ENCODE results near the gene GTPBP3.
A peak's percentile ranks its signal among the peaks of the same experiment; 100 is the strongest.
"Not testable (repeated sequence)": the region's sequence is repeated elsewhere in the genome, so short reads cannot be mapped to it uniquely, and the experiment has no call there.

GTPBP3 gene

GRCh38 chr19:17353386-17353785 lies 16.0 kb downstream of the GTPBP3 start:
- no peak for DNase-seq
- Mint-ChIP-seq H3K27me3 (peaks cover 44% of the 10 kb centered on the region), H3K27ac (no peak overlapping the region), H3K36me3 (no peaks in the 10 kb centered on the region), H3K4me1 (peaks cover 14% of the 10 kb centered on the region), H3K9me3 (no peaks in the 10 kb centered on the region), H3K4me3 (no peak overlapping the region)
- CTCF ChIA-PET, result no interaction called here

- Mint-ChIP-seq H3K27ac (no peak overlapping the region), H3K4me3 (no peak overlapping the region), H3K27me3 (peaks cover 26% of the 10 kb centered on the region), H3K36me3 (no peaks in the 10 kb centered on the region), H3K9me3 (no peaks in the 10 kb centered on the region), H3K4me1 (no peaks in the 10 kb centered on the region)
- CTCF ChIA-PET, result interaction anchor here (0.7 to 1.2 kb wide), 2 partner anchors 12 to 289 kb away, joined by 3 to 6 read pairs; no protein-coding TSS in a partner anchor
- DNase-seq, result no peak
Measured at GRCh38 chr19:17357078-17357666, 19.8 kb downstream of the GTPBP3 start.

- CTCF ChIA-PET, result interaction anchor here (1.2 kb wide), 1 partner anchor 12 kb away, joined by 6 read pairs; no protein-coding TSS in a partner anchor
- H3K27me3 Mint-ChIP-seq, result peaks cover 25% of the 10 kb centered on the region
- H3K9me3 Mint-ChIP-seq, result no peaks in the 10 kb centered on the region
- DNase-seq, result no peak
- H3K36me3 Mint-ChIP-seq, result no peaks in the 10 kb centered on the region
- H3K27ac Mint-ChIP-seq, result no peak overlapping the region
- H3K4me1 Mint-ChIP-seq, result no peaks in the 10 kb centered on the region
- H3K4me3 Mint-ChIP-seq, result no peak overlapping the region
Measured at GRCh38 chr19:17357724-17358123, 20.4 kb downstream of the GTPBP3 start.

- Mint-ChIP-seq H3K27ac (no peak overlapping the region), H3K27me3 (peaks cover 19% of the 10 kb centered on the region), H3K4me1 (no peaks in the 10 kb centered on the region), H3K4me3 (no peak overlapping the region), H3K9me3 (no peaks in the 10 kb centered on the region), H3K36me3 (no peaks in the 10 kb centered on the region)
- CTCF ChIA-PET, result interaction anchor here (1.2 kb wide), 1 partner anchor 13 kb away, joined by 6 read pairs; no protein-coding TSS in a partner anchor
- DNase-seq, result no peak
Measured at GRCh38 chr19:17358395-17358794, 21.0 kb downstream of the GTPBP3 start.

- no peaks in the 10 kb centered on the region for H3K36me3 Mint-ChIP-seq
- DNase-seq, result no peak
- H3K4me1 Mint-ChIP-seq, result no peaks in the 10 kb centered on the region
- no peak overlapping the region for H3K4me3 Mint-ChIP-seq
- H3K9me3 Mint-ChIP-seq, result no peaks in the 10 kb centered on the region
- CTCF ChIA-PET, result no interaction called here
- peaks cover 21% of the 10 kb centered on the region for H3K27me3 Mint-ChIP-seq
- no peak overlapping the region for H3K27ac Mint-ChIP-seq
Measured at GRCh38 chr19:17359905-17360800, 22.8 kb downstream of the GTPBP3 start.

GRCh38 chr19:17363852-17364605 lies 26.7 kb downstream of the GTPBP3 start:
- H3K36me3 Mint-ChIP-seq, H3K4me3 Mint-ChIP-seq, H3K27ac Mint-ChIP-seq, DNase-seq, H3K9me3 Mint-ChIP-seq, CTCF ChIA-PET, H3K4me1 Mint-ChIP-seq: not testable (repeated sequence)
- H3K27me3 Mint-ChIP-seq, result peaks cover 26% of the 10 kb centered on the region

GRCh38 chr19:17365361-17365760 lies 28.0 kb downstream of the GTPBP3 start:
- peaks cover 24% of the 10 kb centered on the region for H3K27me3 Mint-ChIP-seq
- no peak overlapping the region for H3K27ac Mint-ChIP-seq
- H3K9me3 Mint-ChIP-seq, result no peaks in the 10 kb centered on the region
- peaks cover 7% of the 10 kb centered on the region for H3K4me1 Mint-ChIP-seq
- no peaks in the 10 kb centered on the region for H3K36me3 Mint-ChIP-seq
- DNase-seq, result no peak
- CTCF ChIA-PET, result no interaction called here
- H3K4me3 Mint-ChIP-seq, result no peak overlapping the region

- Mint-ChIP-seq H3K27ac (peak overlapping the region; percentile 38), H3K4me3 (no peak overlapping the region), H3K9me3 (no peaks in the 10 kb centered on the region), H3K27me3 (peaks cover 35% of the 10 kb centered on the region), H3K36me3 (no peaks in the 10 kb centered on the region), H3K4me1 (peaks cover 9% of the 10 kb centered on the region)
- CTCF ChIA-PET, result no interaction called here
- no peak for DNase-seq
Measured at GRCh38 chr19:17370026-17370587, 32.8 kb downstream of the GTPBP3 start.

GRCh38 chr19:17376935-17377600 lies 39.7 kb downstream of the GTPBP3 start, which contains the start of gene PLVAP:
TSS of gene PLVAP (minus strand) at chr19:17377342. CDS start at chr19:17377288, 54 bp downstream.
- no peak within 1 kb of the TSS for H3K4me3 Mint-ChIP-seq
- CTCF ChIA-PET, result interaction anchor here (1.3 to 1.5 kb wide), 2 partner anchors 9 to 11 kb away, joined by 3 to 4 read pairs; no protein-coding TSS in a partner anchor

GRCh38 chr19:17378271-17378670 lies 40.9 kb downstream of the GTPBP3 start:
- CTCF ChIA-PET, result no interaction called here
- no peak for DNase-seq
- H3K9me3 Mint-ChIP-seq, result peaks cover 7% of the 10 kb centered on the region
- H3K36me3 Mint-ChIP-seq, result peaks cover 4% of the 10 kb centered on the region
- H3K4me3 Mint-ChIP-seq, result no peak overlapping the region
- no peak overlapping the region for H3K27ac Mint-ChIP-seq
- peaks cover 56% of the 10 kb centered on the region for H3K27me3 Mint-ChIP-seq
- peaks cover 14% of the 10 kb centered on the region for H3K4me1 Mint-ChIP-seq

More at GRCh38 chr19:17376935-17377600, 39.7 kb downstream of the GTPBP3 start, which contains the start of gene PLVAP:
- Mint-ChIP-seq H3K9me3 (peaks cover 7% of the 10 kb centered on the region), H3K27ac (no peak within 1 kb of the TSS), H3K36me3 (peaks cover 4% of the 10 kb centered on the region), H3K27me3 (peaks cover 61% of the 10 kb centered on the region), H3K4me1 (peaks cover 4% of the 10 kb centered on the region)
- no peak for DNase-seq

GRCh38 chr19:17379221-17379631 lies 41.9 kb downstream of the GTPBP3 start:
- H3K27ac Mint-ChIP-seq, result no peak overlapping the region
- H3K27me3 Mint-ChIP-seq, result peaks cover 51% of the 10 kb centered on the region
- peaks cover 4% of the 10 kb centered on the region for H3K36me3 Mint-ChIP-seq
- CTCF ChIA-PET, result no interaction called here
- DNase-seq, result no peak
- no peak overlapping the region for H3K4me3 Mint-ChIP-seq
- H3K9me3 Mint-ChIP-seq, result peaks cover 7% of the 10 kb centered on the region
- H3K4me1 Mint-ChIP-seq, result peaks cover 19% of the 10 kb centered on the region

- H3K27ac Mint-ChIP-seq, result no peak overlapping the region
- CTCF ChIA-PET, result interaction anchor here (0.9 kb wide), 1 partner anchor 8 kb away, joined by 4 read pairs; no protein-coding TSS in a partner anchor
- H3K27me3 Mint-ChIP-seq, result peaks cover 48% of the 10 kb centered on the region
- no peak for DNase-seq
- peaks cover 7% of the 10 kb centered on the region for H3K9me3 Mint-ChIP-seq
- H3K4me1 Mint-ChIP-seq, result peaks cover 19% of the 10 kb centered on the region
- H3K4me3 Mint-ChIP-seq, result no peak overlapping the region
- peaks cover 4% of the 10 kb centered on the region for H3K36me3 Mint-ChIP-seq
Measured at GRCh38 chr19:17380426-17381138, 43.2 kb downstream of the GTPBP3 start.

Data from activated naive CD4-positive, alpha-beta T cell treated with anti-CD3 and anti-CD28 coated beads, Interleukin-2, amount 10 ng/mL, durations not matched to agents 7 days and 5 days (primary cell).